ENCODE results near the gene XPNPEP2.

Gene XPNPEP2

GRCh38 chrX:129790808-129791207 is 52.0 kb downstream of the XPNPEP2 start:
- Mint-ChIP-seq H3K4me3 (no peak overlapping the region), H3K36me3 (ENCODE audit: low read depth) (no peaks in the 10 kb centered on the region), H3K4me1 (no peaks in the 10 kb centered on the region), H3K27me3 (ENCODE audit: low read depth) (peaks cover 7% of the 10 kb centered on the region), H3K9me3 (peaks cover 3% of the 10 kb centered on the region), H3K27ac (no peak overlapping the region)
- no peak for TF ChIP-seq CTCF (IDR thresholded peaks at IDR 0.05; ENCODE audit: unreplicated experiment in 3 of 3)

- H3K36me3 Mint-ChIP-seq (ENCODE audit: low read depth) = no peaks in the 10 kb centered on the region
Observed at GRCh38 chrX:129791336-129791735, 52.6 kb downstream of the XPNPEP2 start.

GRCh38 chrX:129791961-129792570 is 53.3 kb downstream of the XPNPEP2 start:
- TF ChIP-seq CTCF (IDR thresholded peaks at IDR 0.05; ENCODE audit: unreplicated experiment in 3 of 3) = no peak
- peaks cover 7% of the 10 kb centered on the region for H3K27me3 Mint-ChIP-seq (ENCODE audit: low read depth)
- no peaks in the 10 kb centered on the region for H3K4me1 Mint-ChIP-seq
- H3K36me3 Mint-ChIP-seq (ENCODE audit: low read depth) = no peaks in the 10 kb centered on the region
- no peak overlapping the region for H3K4me3 Mint-ChIP-seq
- no peak overlapping the region for H3K27ac Mint-ChIP-seq
- H3K9me3 Mint-ChIP-seq = peaks cover 3% of the 10 kb centered on the region

More at GRCh38 chrX:129791336-129791735, 52.6 kb downstream of the XPNPEP2 start:
- Mint-ChIP-seq H3K27me3 (ENCODE audit: low read depth) (peaks cover 7% of the 10 kb centered on the region), H3K4me1 (no peaks in the 10 kb centered on the region), H3K4me3 (no peak overlapping the region), H3K9me3 (peaks cover 3% of the 10 kb centered on the region), H3K27ac (no peak overlapping the region)
- no peak for TF ChIP-seq CTCF (IDR thresholded peaks at IDR 0.05; ENCODE audit: unreplicated experiment in 3 of 3)

GRCh38 chrX:129792586-129793291 is 54.0 kb downstream of the XPNPEP2 start:
- no peak overlapping the region for H3K27ac Mint-ChIP-seq
- no peak for TF ChIP-seq CTCF (IDR thresholded peaks at IDR 0.05; ENCODE audit: unreplicated experiment in 3 of 3)
- H3K4me1 Mint-ChIP-seq = no peaks in the 10 kb centered on the region
- H3K27me3 Mint-ChIP-seq (ENCODE audit: low read depth) = peaks cover 7% of the 10 kb centered on the region
- no peaks in the 10 kb centered on the region for H3K36me3 Mint-ChIP-seq (ENCODE audit: low read depth)
- no peak overlapping the region for H3K4me3 Mint-ChIP-seq
- peaks cover 3% of the 10 kb centered on the region for H3K9me3 Mint-ChIP-seq

GRCh38 chrX:129793604-129794191 is 54.9 kb downstream of the XPNPEP2 start:
- H3K4me1 Mint-ChIP-seq = no peaks in the 10 kb centered on the region
- H3K27me3 Mint-ChIP-seq (ENCODE audit: low read depth) = peaks cover 7% of the 10 kb centered on the region
- H3K36me3 Mint-ChIP-seq (ENCODE audit: low read depth) = no peaks in the 10 kb centered on the region
- no peak overlapping the region for H3K27ac Mint-ChIP-seq
- no peak overlapping the region for H3K4me3 Mint-ChIP-seq
- TF ChIP-seq CTCF (IDR thresholded peaks at IDR 0.05; ENCODE audit: unreplicated experiment in 3 of 3) = no peak
- H3K9me3 Mint-ChIP-seq = no peaks in the 10 kb centered on the region
